Stimulated activated CD4-positive, alpha-beta T cell treated with anti-CD3 and anti-CD28 coated beads, Interleukin-12 subunit alpha, Interleukin-12 subunit beta, amount 100 ng/mL, for 48 hours (primary cell): Measurements from ENCODE around the gene FAM163B.
"Not testable (repeated sequence)": the region's sequence is repeated elsewhere in the genome, so short reads cannot be mapped to it uniquely, and the experiment has no call there.

Source experiments
- DNase-seq, 3 donors: peaks; one replicate each; pipeline ENCODE4 v3.0.0-alpha.2; 2020; ENCODE audit warnings: low read depth in 2 of 3, low spot score in 1 of 3

The FAM163B gene

DNA sequence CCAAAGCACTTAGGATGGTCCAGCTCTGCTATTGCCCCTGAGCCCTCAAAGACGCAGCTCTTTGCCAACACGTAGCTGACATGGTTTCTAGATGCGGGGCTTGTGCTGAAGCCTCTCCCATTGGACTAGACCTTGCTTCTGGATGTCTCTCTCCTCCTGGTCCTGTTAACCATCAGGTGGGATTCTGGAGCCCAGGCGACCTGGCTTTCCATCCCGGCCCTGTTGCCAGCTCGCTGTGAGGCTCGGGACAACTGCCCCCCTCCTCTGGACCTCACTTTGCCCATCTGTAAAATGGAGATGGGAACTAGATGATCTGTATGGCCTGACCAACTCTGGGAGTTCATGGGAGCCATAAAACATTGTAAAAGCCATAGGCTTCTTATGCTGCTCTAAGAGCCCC is 31.0 kb upstream of the FAM163B start:
- DNase-seq, result no peak

DNA sequence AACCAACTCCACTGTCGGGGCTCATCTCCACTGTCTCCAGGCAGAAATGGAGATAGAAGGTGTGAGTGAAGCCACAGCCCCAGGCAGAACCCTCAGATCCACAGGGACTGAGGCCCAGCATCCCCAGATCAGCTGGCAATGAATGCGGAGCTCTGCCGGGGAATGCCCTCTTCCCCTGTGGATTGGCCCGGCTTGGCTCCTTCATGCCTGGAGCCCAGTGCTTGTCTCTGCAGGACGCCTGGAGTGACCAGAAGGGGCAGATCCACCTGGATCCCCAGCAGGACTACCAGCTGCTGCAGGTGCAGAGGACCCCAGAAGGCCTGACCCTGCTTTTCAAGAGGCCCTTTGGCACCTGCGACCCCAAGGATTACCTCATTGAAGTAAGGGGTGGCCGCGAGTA is 30.4 kb upstream of the FAM163B start:
- no peak for DNase-seq

DNA sequence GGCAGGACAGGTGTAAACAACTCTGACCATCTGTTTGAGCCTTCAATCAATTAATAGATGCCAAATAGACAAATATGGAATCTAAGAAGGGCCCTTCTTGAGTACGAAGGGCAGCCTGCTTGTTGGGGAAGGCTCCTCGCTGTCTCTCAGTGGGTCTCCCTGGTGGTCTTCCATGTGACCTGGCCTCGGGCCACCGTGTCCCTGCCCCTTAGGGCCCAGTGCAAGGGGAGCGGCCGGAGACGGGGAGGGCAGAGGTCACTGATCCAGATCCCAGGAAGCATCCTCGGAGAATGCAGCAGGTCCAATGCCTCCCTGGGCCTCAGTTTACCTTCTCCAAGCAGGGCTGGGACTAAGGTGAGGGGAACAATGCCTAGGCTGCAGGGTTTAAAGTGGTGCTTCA is 29.5 kb upstream of the FAM163B start:
- no peak for DNase-seq

DNA sequence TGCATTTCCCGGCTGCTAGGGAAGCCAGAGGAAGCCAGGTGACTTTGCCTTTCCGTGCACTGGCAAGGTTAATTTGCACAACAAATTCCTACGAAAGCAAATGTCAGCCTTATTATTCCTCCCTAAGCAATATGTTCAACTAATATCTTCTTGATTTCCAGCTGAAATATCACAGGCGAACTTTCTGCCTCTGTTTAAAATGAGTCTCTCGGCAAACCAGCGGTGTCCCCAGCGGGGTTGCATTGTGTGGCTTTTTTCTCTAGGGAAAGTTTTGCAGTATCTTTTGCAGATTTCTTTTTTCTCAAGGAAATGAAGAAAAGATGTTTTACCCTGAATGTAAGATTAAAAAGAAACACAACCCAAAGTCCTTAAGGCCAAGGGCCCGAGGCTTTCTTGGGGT is 28.9 kb upstream of the FAM163B start:
- DNase-seq, result no peak

DNA sequence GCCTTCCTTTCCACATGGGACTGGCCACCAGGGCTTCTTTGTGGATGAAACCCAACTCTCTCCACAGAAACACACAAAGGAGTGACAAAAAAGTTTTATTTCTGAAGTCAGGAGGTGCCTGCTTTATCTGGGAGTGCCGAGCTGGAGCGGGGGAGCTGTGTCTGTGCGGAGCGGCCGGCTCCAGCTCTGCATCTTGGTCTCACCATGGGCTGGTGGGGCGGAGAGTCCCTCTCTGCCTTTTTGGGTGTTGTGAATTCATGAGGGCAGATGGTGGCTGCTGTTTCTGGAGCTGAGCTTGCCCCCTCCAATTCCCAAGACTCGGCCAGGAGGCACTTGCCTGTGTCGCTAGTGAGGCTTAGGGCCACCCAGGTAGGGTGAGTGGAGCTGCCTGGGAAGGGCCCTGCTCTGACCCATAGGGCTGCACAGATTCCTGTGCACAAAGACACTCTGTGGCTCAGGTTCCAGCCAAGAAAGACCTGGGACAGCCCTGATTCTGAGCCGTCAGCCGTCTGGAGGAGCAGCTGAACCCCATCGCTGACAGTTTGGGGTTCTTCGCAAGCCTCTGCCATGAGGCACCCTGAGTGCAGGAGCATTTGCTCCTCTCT is 28.4 kb upstream of the FAM163B start:
- DNase-seq, result no peak

DNA sequence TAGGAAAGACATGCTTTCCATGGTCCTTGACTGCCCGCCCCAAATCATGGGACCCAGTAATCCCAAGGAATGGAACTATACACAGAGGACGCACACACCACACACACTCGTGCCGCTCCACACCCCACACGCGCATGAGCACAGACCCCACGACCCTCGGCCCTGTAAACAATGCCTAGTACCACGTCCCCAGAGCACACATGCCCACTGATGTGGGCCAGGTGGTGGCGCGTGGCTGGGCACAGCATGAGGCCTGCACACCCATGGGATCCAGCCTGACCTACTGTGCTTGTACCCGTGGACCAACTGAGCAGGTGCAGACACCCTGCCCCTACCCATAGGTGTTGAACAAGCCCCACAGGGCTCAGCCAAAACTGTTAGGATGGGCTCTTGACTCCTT is 27.7 kb upstream of the FAM163B start:
- DNase-seq, result no peak

DNA sequence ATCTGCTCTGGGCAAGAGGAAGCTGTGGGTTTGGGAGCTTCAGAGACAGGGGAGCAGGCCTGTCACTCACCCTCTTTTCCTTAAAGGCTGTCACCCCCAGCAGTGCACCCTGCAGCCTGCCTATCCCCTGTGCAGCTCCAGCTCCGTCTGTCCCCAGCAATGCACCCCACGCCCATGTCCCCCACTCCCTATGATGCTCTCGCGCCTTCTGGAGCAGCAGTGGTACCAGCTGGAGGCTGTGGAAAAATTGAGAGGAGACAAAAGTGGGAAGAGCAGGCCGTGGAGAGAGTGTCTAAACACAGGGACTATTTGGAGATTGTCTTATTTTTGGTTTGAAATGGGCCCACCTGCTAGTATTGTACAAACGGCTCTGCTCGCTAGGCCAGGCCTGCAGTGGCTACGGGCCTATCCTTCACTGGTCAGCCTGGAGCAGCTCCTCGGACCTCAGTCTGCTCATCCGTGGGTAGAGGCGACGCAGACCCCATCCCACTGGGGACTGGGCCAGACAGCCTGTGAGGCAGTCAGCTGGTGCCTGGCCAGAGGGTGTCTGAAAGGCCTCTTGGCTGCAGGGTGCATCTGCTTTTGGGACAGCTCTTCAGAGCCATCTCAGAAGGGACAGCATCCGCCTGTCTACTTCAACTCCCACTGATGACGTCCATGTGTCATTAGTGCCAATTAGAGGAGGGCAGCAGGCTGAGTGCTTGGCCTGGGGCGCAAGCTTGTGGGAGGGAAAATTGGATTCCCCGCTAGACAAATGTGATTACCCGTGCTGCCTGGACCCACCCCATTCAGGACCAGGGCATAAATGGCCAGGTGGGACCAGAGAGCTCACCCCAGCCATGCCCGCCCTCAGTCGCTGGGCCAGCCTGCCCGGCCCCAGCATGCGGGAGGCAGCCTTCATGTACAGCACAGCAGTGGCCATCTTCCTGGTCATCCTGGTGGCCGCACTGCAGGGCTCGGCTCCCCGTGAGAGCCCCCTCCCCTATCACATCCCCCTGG is 26.6 kb upstream of the FAM163B start, which contains the start of gene DBH:
Gene DBH (plus strand): TSS at position 831 of the 999 bp plus-strand sequence. CDS start 9 bp downstream, at position 840.
- DNase-seq, result no peak

DNA sequence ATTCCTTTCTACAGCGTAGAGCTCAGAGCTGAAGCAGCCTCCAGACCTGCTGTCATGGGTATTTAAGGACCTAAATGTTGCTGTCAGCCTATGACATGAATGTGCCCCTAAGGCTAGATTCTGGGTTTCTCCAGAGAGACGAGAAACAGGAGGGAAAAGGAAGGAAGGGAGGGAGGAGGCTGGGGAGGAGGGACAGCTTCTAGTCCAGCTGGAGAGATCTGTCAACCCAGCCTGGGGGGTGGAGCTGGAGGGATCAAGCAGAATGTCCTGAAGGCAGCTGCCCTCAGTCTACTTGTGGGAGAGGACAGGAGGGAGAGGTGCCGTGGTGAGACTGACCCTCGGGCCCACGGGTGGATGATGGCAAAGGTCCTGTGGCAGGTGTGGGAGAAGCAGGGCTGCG is 25.9 kb upstream of the FAM163B start:
- DNase-seq, result no peak

DNA sequence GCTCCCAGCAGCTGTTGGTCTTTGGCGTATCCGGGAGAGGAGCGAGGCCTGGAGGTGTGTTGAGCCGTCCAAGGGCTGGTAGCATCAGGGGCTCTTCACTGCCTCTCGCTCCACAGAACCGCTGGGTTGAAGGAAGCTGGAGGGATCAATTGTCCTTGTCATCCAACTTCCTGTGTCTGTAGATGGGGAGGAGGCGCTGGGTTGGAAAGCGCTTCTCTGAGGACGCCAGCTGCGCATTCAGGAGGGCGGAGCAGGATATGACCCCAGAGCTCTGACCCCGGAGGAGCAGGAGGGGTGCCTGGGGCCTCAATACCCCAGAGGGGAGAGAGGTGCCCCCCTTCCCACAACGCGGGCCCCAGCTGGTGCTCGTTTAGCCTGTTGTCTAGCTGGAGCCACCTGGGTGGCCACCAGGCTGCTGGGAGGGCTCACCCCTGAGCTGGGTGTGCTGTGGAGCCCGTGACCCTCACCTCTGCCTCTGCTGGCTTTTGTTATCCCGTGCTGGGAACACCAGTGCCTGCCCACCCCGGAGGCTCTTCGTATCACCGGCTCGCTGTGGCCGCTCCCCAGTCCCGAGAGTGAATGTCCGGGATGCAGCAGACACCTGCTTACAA is 25.0 kb upstream of the FAM163B start:
- DNase-seq, result no peak

DNA sequence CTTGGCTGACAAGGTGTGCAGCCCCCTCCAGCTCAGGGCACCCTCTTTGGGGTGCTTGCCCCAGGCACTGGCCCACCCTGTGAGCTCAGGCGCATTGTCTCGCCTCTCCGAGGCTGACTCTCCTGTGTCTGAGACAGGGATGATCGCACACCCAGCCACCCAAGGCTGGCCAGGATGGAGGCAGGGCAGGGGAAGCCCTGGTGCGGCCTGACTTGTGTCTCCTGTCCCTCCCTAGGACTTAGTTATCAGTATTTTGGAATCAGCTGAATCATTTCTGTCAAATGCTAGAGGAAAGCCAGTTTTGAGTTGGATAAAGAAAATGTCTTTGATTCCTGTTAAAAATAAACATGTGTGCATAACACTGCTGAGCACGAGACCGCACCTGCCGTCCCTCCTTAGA is 24.5 kb upstream of the FAM163B start:
- DNase-seq, result no peak

DNA sequence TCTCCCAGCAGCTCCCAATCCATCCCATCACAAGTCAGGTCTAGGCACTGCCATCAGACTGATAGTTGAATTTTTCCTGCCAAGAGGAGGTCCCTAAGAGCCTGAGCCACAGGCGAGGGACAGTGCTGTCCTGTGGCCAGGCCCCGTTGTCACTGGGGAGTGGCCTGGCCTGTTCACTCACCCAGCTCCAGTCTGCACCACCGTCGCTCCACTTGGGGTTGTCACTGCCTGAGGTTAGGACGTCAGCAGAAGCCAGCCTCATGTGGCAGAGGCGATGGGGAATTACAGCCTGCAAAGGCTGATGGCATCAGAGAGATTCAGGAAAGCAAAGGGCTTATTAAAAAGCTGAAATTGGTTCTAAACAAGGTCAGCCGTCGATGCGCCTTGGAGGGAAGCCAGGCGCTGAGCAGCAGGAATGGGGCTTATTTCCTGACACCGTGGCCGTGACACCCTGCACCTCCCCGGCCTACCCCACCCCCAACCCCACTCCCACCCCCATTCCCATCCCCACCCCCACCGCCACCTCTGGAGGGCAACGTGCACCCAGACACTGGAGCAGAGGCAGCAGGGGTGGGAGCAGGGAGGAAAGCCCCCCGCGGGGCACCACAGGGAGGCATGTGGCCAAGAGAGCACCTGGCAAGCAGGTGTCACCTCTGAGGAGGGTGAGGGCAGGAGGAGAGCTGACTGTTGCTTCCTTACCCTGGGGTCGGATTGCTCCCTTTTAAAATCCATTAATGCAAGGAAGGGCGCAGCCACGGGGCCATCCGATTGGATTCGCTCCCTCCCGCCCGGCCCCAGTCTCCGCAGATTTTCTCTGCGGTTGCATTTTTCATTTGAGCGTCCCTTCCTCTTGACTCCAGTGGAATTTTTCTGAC is 23.9 kb upstream of the FAM163B start:
- DNase-seq, result no peak

DNA sequence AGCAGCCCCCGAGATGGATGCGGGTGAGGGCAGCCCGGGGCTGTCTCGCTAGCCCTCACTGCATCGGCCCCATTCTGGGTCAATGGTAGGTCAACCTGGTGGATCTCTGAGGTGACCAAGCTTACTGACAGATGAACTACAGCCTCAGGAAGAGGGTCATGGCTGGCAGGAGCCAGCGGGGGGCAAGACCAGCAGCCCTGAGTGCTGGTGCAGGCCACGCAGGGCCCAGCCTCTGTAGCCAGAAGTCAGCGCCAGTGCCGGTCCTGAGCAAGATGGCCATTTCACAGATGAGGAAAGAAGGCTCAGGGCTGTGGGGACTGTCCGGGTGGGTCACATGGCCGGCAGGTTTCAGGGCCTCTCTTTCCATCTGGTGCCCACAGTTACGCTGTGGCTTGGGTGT is 21.9 kb upstream of the FAM163B start:
- no peak for DNase-seq

DNA sequence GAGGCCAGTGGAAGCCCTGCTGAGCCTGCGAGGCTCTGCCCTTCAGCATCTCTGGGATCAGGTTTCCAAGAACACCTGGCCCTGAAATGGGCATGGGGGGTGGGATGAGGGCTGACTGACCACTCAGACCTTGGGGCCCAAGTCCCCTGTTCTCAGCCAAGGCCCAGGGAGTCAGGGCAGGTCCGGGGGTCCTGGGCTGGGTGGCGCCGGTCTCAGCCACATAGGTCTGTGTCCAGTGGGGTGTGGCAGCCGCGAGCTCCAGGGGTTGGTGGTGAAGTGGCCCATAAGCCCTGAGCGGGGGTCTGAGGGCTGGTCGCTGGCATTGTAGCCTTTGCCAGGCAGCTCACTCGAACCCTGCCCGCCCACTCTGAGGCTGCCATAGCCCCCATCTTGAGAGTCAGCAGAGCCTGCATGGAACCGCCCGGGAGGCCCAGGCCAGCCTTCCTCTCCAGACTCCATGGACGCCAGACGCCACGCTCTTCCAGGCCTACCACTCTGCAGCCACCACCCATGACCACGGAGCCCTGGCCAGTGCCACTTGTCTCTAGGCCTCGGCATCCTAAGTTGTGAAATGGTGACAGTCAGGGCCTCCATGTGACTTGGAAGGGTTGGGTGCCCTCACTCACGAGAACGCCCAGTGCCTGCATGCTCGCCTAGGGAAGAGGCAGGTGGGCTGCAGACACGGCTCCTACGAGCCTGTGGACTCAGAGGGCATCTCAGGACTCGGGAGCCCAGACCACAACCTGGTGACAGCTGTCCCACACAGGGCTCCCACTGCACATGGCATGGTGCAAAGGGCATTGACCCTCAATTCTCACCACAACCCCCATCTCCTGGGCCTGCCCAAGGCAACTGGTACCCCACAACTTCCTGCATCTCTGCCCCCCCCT is 20.3 kb upstream of the FAM163B start:
- DNase-seq, result no peak

DNA sequence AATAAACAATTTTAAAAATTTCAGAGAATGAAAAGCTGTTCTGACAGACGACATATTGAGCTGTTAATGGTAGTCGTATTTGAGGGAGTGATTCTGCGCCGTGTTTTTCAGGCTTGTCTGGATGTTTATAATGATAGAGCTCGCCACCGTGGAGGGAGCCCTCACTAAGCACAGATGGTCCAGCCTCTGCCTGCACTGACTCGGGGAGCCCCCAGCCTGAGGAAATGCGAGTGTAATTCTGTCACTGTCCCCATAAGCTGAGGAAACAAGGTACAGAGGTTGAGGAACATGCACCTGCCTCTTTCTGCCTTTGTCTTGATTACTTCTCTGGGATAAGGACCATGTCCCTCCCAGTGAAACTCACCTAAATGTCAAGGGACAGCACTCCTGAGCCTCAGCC is 19.6 kb upstream of the FAM163B start:
- DNase-seq, result no peak

DNA sequence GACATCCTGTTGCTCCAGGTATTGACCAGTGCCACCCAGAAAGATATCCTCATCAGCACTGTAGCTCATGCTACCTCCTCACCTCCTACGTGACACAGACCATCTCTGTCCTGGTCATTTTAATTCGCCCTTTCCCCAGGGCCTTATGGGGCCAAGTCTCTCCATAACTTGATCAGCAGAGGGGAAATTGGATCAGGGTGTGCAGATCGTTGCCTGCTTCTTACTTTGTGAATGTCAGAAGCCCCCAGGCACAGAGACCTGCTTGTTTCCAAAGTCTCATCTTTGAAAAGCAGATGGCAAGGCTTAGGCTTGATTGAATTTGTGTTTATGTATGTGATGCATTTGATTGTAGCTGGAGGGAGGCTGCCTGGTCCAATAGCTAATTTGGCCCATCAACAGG is 18.2 kb upstream of the FAM163B start:
- DNase-seq, result no peak

DNA sequence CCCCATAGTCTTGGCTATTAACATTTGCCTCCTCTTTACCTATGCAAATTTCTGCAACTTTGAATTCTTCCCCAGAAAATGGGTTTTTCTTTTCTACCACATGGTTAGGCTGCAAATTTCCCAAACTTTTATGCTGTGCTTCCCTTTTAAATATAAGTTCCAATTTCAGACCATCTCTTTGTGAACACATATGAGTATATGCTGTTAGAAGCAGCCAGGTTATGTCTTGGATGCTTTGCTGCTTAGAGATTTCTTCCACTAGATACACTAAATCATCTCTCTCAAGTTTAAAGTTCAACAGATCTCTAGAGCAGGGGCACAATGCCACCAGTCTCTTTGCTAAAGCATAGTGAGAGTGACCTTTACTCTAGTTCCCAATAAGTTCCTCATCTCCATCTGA is 16.8 kb upstream of the FAM163B start:
- DNase-seq, result not testable (repeated sequence)

DNA sequence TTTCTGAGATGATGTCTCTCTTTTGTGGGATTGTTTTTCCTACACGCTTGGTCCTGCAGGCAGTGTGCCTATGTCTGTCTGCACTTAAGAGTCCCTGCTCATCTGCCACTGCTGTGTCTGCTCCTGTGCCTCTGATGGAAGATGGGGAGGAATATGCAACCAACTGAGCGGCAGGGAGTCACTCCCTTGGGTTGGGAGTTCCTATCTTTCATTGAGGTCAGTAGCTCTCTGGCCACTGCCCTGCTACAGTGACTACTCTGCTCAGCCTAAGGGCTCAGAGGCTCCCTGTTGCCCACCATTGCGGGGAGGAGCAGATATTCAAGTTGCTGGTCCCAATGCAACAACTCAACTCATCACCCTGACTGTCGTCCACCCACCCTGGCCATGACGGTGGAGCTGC is 13.4 kb upstream of the FAM163B start:
- DNase-seq, result no peak

DNA sequence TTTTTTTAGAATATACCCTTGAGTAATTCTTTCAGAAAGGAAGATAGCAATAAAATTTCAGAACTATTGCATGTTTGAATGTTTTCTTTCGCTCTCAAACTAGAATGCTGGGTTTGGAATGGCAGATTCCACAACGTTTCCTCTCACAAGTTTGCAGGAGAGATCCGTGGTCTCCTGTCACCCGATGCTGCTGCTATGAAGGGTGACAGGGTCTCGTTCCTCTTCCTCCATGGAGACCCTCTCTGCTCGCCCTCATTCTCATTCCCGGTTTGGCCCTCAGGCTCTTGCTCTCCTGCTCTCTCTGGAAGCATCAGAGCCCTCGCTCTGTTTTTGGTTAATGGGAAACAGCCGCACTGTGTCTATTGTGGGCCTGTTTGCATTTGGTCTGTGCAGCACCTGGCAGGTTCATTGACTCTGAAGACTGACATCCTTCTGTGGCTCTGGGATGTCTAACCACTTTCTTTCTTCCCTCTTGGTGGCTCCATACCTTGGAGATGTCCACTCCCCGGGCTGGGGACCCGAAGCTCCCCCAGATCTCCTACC is 12.6 kb upstream of the FAM163B start:
- DNase-seq, result no peak

DNA sequence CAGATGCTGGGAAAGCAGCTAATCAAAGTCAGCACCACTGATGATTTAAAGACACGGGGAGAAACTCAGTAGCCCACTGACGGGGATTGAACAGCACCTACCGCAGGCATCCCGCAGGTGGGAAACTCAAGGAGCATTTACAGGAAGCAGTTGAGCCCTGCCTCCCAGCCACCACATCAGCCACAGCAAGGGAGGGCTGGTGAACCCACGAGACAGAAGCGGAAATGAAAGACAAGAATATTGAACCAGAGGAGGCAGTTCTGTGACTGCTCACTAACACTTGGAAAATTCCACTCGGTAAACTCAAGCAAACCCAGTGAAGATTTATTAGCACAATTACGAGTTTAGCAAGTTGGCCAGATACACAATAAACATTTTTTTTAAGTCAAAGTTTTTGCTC is 10.6 kb upstream of the FAM163B start:
- DNase-seq, result peak; percentile 28 to 40 (median 36)

DNA sequence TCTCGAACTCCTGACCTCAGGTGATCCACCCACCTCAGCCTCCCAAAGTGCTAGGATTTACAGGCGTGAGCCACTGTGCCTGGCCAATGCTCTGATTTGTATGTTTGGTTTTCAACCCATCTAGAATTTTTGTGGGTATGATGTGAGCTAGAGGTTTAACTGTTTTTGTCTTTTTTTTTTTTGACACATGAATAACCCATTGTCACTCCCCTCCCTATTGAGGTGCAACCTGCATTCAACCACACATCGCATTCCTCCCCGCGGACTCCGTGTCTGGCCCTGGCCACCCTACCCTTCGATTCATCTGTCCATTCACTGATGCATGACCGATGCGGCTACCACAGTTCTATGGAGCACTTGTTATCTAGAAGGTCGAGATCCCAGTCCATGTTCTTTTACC is 9.5 kb upstream of the FAM163B start:
- no peak for DNase-seq
